Heart right ventricle (tissue), 16 donors: ENCODE results near the gene CCDC40. TPM values are rescaled to one million over a fixed set of nuclear protein-coding genes. Genes with fewer than 3 reads are reported as not detected.

Source experiments
- ATAC-seq, 8 donors: fragments of 200-7000 bp; cut with Tn5 transposase; one replicate each; pipeline ENCODE4 v1.9.1; 2020; ENCODE audit warnings: mild to moderate bottlenecking in 8 of 8, moderate library complexity in 8 of 8, moderate number of reproducible peaks in 1 of 8
- DNase-seq, 2 donors: peaks; one replicate each; pipeline ENCODE4 v3.0.0-alpha.2; 2020
- H3K27ac ChIP-seq, 10 donors: fragments of 200-600 bp; sonication (generic) in 2 of 10; one replicate each; pipeline versions ENCODE4 v1.5.0 to v1.8.0; 2020 to 2022; ENCODE audit warnings: mild to moderate bottlenecking in 3 of 10
- H3K27me3 ChIP-seq, 7 donors: fragments of 200-600 bp; one replicate each; pipeline ENCODE4 v1.8.0; 2021 to 2022; ENCODE audit warnings: mild to moderate bottlenecking in 2 of 7
- H3K36me3 ChIP-seq, 9 donors: fragments of 200-600 bp; sonication (generic) in 1 of 9; one replicate each; pipeline versions ENCODE4 v1.5.0 to v1.8.0; 2020 to 2022; ENCODE audit warnings: mild to moderate bottlenecking in 2 of 9
- H3K4me1 ChIP-seq, 9 donors: fragments of 200-600 bp; sonication (generic) in 1 of 9; one replicate each; pipeline versions ENCODE4 v1.5.0 to v1.8.0; 2020 to 2022; ENCODE audit warnings: mild to moderate bottlenecking in 4 of 9
- H3K4me3 ChIP-seq, 10 donors: fragments of 200-600 bp; sonication (generic) in 2 of 10; one replicate each; pipeline versions ENCODE4 v1.5.0 to v1.8.0; 2020 to 2022; ENCODE audit warnings: mild to moderate bottlenecking in 7 of 10, moderate library complexity in 2 of 10
- H3K9me3 ChIP-seq, 11 donors: fragments of 200-600 bp in 10 of 11; sonication (generic) in 2 of 11; one replicate each; pipeline versions ENCODE4 v1.5.0 to v1.8.0; 2013 to 2022; ENCODE audit warnings: mild to moderate bottlenecking in 2 of 11, control low read depth in 1 of 11, moderate library complexity in 1 of 11
- WGBS, 2 donors: extraction: QIAGEN DNeasy Blood & Tissue Kit; methylation state at CpG; one replicate each; pipeline ENCODE4 v1.1.7; 2013; ENCODE audit warnings: inconsistent platforms in 1 of 2; 5-methylcytosine and 5-hydroxymethylcytosine counted together
- intact Hi-C, 10 donors: fragments of 100-400 bp; cut with DNase I; formaldehyde crosslinking; loops; one replicate each; pipeline versions ENCODE4 v1.11.1 to v1.14.2; 2022
- polyA plus RNA-seq, 2 donors: library from polyadenylated mRNA; stranded (reverse); fragments of 200-250 nt; gene quantifications; one replicate each; pipeline ENCODE4 v1.2.3, GENCODE V29; 2013
- total RNA-seq, 10 donors: library from RNA; stranded (reverse); fragmentation: NEBNext Ultra II Directional in 3 of 10; extraction: Animal tissue kit (Norgen Biotek cat#: 25700) in 3 of 10; gene quantifications; one replicate each; pipeline versions ENCODE4 v1.2.1 to v1.2.4, GENCODE V29; 2021 to 2023
- TF ChIP-seq, protein P1 (sequence below), 9 donors: fragments of 200-600 bp; sonication (generic) in 2 of 9; IDR thresholded peaks; one replicate each; pipeline versions ENCODE4 v1.5.0 to v1.8.0; 2021 to 2022; ENCODE audit warnings: antibody characterized with exemption in 9 of 9, mild to moderate bottlenecking in 5 of 9, moderate library complexity in 1 of 9
- donor health status: Arrhythmogenic right ventricular cardiomyopathy.
- donor health status: ischemic (EF 13 %, LVEDD 7.1; RV severe dilation, severe dysfunction).
- donor health status: healthy with polysubstance abuse.
- donor health status: DM: no; HTN: yes; CAD: no.
- donor health status: DM: no; HTN: no; CAD: no.
- donor health status: ischemic (EF 25% LVEDD 6.9; RV normal size, moderate dysfunction).
- donor health status: ischemic (EF 25% LVEDD 5.7; RV mildly dilated, moderate dysfunction).
- donor health status: healthy.
- donor health status: DM: yes; HTN: yes; CAD: no.
- donor health status: Ischemic cardiomyopathy.
- donor health status: ischemic (EF 35%, LVEDD 5.7; RV mildly dilated, moderate dysfunction).
- donor health status: nonischemic (EF 11% LVEDD 7.7; RV severe dilation, severe dysfunction).
- donor health status: DM: yes; HTN: yes; CAD: no.
- donor health status: PGD.
- donor health status: ischemic (EF 29% LVEDD 5.4; RV normal size, mild dysfunction).
- donor health status: nonischemic (EF 23%, LVEDD 6.1; RV moderate dilation, normal function).

Gene CCDC40
- total and polyA plus RNA-seq, 12 donors = 2.0 to 8.9 (median 6.6) TPM

DNA sequence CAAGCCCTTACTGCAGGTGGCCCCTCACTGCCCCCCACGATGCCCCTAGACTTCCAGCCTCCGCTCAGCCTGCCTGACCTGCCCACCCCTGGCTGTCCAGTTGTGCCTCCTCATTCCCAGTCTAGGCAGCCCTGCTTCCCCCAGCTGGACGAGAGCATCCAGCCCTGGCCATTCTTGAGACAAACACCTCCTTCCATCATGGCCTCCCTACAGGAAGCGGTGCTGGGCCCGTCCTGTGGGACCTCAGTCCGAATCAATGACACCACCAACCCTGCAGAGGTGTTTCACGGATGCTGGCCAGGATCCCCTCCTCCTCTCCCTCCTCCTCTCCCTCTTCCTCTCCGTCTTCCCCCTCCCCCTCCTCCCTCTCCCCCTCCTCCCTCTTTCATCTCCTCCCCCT lies 28.3 kb downstream of the CCDC40 start:
- no peak overlapping the region for H3K4me3 ChIP-seq
- H3K4me1 ChIP-seq = peaks cover 6 to 33% (median 16%) of the 10 kb centered on the region in 9 donors
- no peaks in the 10 kb centered on the region for H3K9me3 ChIP-seq
- H3K27me3 ChIP-seq = no peaks in the 10 kb centered on the region
- TF ChIP-seq, protein P1, sequence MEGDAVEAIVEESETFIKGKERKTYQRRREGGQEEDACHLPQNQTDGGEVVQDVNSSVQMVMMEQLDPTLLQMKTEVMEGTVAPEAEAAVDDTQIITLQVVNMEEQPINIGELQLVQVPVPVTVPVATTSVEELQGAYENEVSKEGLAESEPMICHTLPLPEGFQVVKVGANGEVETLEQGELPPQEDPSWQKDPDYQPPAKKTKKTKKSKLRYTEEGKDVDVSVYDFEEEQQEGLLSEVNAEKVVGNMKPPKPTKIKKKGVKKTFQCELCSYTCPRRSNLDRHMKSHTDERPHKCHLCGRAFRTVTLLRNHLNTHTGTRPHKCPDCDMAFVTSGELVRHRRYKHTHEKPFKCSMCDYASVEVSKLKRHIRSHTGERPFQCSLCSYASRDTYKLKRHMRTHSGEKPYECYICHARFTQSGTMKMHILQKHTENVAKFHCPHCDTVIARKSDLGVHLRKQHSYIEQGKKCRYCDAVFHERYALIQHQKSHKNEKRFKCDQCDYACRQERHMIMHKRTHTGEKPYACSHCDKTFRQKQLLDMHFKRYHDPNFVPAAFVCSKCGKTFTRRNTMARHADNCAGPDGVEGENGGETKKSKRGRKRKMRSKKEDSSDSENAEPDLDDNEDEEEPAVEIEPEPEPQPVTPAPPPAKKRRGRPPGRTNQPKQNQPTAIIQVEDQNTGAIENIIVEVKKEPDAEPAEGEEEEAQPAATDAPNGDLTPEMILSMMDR (IDR thresholded peaks at IDR 0.05) = no peak
- intact Hi-C loops = no loop called here
- ATAC-seq = no peak
- 75 to 81% methylated on average over 8 of the region's 8 CpGs for WGBS, 2 donors
- H3K27ac ChIP-seq = peak overlapping the region in 1 of 10 donors; percentile 73
- H3K36me3 ChIP-seq = no peaks in the 10 kb centered on the region
- DNase-seq = no peak

DNA sequence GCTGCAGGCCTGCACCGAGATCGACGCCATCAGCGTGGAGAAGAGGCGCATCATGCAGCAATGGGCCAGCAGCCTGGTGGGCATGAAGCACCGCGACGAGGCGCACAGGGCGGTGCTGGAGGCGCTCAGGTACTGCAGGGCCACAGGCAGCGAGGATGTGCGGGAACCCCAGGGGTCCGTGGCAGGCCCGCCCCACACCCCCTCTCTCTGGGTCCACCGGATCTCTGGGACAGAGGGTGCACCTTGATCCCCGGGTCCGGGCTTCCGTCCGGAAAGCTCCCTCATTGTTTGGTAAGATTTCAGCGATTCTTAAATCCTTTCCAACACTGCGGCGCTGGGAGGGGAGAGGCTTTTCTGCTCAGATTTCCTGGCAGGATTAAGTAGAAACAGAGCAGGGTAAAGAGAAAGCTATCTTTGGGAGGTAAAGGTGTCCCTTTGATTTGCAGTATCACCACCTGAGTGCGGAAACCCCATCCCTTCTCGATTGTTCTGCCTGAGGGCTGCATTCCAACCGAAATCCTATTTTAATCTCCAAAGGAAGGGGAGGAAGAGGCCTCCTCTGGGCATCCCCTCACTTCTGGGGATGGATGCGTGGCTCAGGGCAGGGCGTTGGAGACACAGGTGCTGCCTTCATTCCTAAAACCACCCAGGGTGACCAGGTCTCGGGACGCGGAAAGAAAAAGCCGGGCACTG lies 29.2 kb downstream of the CCDC40 start:
- TF ChIP-seq, protein P1 (IDR thresholded peaks at IDR 0.05) = no peak

DNA sequence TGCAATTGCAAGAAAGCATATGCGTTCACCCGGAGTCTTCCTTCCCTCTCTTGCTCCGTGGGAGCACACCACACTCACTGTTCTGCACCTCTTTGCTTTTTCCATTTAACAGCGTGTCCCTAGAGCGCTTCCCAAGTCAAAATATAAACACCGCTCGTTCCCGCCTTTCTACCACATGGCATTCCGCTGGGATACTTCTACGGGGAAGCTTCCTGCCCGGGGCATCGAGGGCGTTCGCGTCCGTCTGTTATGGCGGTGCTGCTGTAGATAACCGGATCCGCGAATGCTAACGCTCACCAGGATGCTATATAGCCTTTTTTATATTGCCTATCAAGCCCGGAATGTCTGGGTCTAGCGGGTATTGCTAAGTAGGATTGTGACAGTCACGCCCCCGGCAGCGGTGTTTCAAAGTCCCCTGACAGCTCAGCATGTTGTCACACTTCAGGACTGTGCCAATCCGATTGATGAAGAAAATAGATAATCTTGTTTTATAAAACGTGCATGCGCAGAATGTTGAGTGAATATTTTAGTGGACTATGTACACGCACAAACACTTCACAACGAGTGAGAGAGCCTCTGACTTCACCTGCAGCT lies 31.0 kb downstream of the CCDC40 start:
- 89 to 96% methylated on average over 31 of the region's 31 CpGs for WGBS, 2 donors
- ATAC-seq = no peak
- TF ChIP-seq, protein P1 (IDR thresholded peaks at IDR 0.05) = no peak
- Histone ChIP-seq H3K36me3 (no peaks in the 10 kb centered on the region), H3K4me1 (peaks cover 17 to 56% (median 40%) of the 10 kb centered on the region in 9 donors), H3K27me3 (no peaks in the 10 kb centered on the region), H3K9me3 (no peaks in the 10 kb centered on the region), H3K27ac (no peak overlapping the region), H3K4me3 (no peak overlapping the region)
- intact Hi-C loops = no loop called here
- DNase-seq = no peak

More for the DNA sequence above, 29.2 kb downstream of the CCDC40 start:
- H3K4me3 ChIP-seq = no peak overlapping the region
- DNase-seq (no peak), ATAC-seq (no peak)
- H3K36me3 ChIP-seq = no peaks in the 10 kb centered on the region
- intact Hi-C loops = no loop called here
- no peaks in the 10 kb centered on the region for H3K9me3 ChIP-seq
- H3K4me1 ChIP-seq = peaks cover 9 to 42% (median 25%) of the 10 kb centered on the region in 9 donors
- no peak overlapping the region for H3K27ac ChIP-seq
- 76 to 86% methylated on average over 32 of the region's 32 CpGs for WGBS, 2 donors
- H3K27me3 ChIP-seq = no peaks in the 10 kb centered on the region

GRCh38 chr17:80068301-80069222 lies 32.1 kb downstream of the CCDC40 start:
- DNase-seq = peak; percentile 32 to 40
- Histone ChIP-seq H3K9me3 (no peaks in the 10 kb centered on the region), H3K36me3 (no peaks in the 10 kb centered on the region), H3K27ac (peak overlapping the region in 9 of 10 donors; percentile 7 to 95 (median 83)), H3K27me3 (no peaks in the 10 kb centered on the region), H3K4me1 (peaks cover 17 to 51% (median 40%) of the 10 kb centered on the region in 9 donors), H3K4me3 (no peak overlapping the region)
- TF ChIP-seq, protein P1 (IDR thresholded peaks at IDR 0.05) = no peak
- intact Hi-C loops = loop anchor here in 1 of 10 donors (2.0 kb wide), 1 partner anchor 32 kb away; the partner anchor contains the start of gene CCDC40
- peak in 7 of 8 donors; percentile 37 to 52 (median 48) for ATAC-seq
- WGBS, 2 donors = 52 to 62% methylated on average over 23 of the region's 23 CpGs
